Fibroblast of lung (primary cell): ENCODE measurements around the gene BEST4. TPM values are rescaled to one million over a fixed set of nuclear protein-coding genes. Genes with fewer than 3 reads are reported as not detected.
A peak's percentile ranks its signal among the peaks of the same experiment; 100 is the strongest.

Experiments used
- DNase-seq, 2 donors: peaks; one replicate each; pipeline versions ENCODE4 v3.0.0 to v3.0.0-alpha.2; 2010; ENCODE audit warnings: low read depth in 2 of 2
- H2AFZ ChIP-seq: 2 replicates; pipeline ENCODE4 v1.5.1; 2012; ENCODE audit warnings: low read length, control low read depth, inconsistent platforms
- H3K27ac ChIP-seq: 2 replicates; pipeline ENCODE4 v1.5.1; 2011; ENCODE audit warnings: low read length, control low read depth; ENCODE audit not compliant: insufficient read depth
- H3K27me3 ChIP-seq: 2 replicates; pipeline ENCODE4 v1.5.1; 2011; ENCODE audit warnings: mild to moderate bottlenecking, low read length; ENCODE audit not compliant: control insufficient read depth, insufficient read depth
- H3K36me3 ChIP-seq: 2 replicates; pipeline ENCODE4 v1.5.1; 2011; ENCODE audit warnings: low read length; ENCODE audit not compliant: control insufficient read depth, insufficient read depth
- H3K4me1 ChIP-seq: 2 replicates; pipeline ENCODE4 v1.5.1; 2011; ENCODE audit warnings: low read length; ENCODE audit not compliant: control insufficient read depth, insufficient read depth; ENCODE audit errors: extremely low read depth
- H3K4me2 ChIP-seq: 2 replicates; pipeline ENCODE4 v1.5.1; 2011; ENCODE audit warnings: low read length, control low read depth; ENCODE audit not compliant: insufficient read depth; ENCODE audit errors: extremely low read depth
- H3K4me3 ChIP-seq, 4 experiments: fragments of 200-600 bp in 1 of 4; sonication (generic) in 1 of 4; replicated peaks in 1 of 4; 2 replicates each; pipeline ENCODE4 v1.5.1; 2011 to 2016; ENCODE audit warnings: low read length in 4 of 4, low read depth in 3 of 4, mild to moderate bottlenecking in 3 of 4, control low read depth in 2 of 4, inconsistent platforms in 1 of 4, mixed read lengths in 1 of 4; ENCODE audit not compliant: insufficient read depth in 1 of 4; ENCODE audit errors: control extremely low read depth in 1 of 4
- H3K79me2 ChIP-seq: 2 replicates; pipeline ENCODE4 v1.5.1; 2012; ENCODE audit warnings: mild to moderate bottlenecking, low read length, inconsistent platforms; ENCODE audit not compliant: control insufficient read depth, insufficient read depth
- H3K9ac ChIP-seq: 2 replicates; pipeline ENCODE4 v1.5.1; 2011; ENCODE audit warnings: mild to moderate bottlenecking, low read length, control low read depth; ENCODE audit not compliant: insufficient read depth
- H3K9me3 ChIP-seq: 2 replicates; pipeline ENCODE4 v1.5.1; 2012; ENCODE audit warnings: low read depth, low read length; ENCODE audit not compliant: control insufficient read depth, insufficient read depth
- H4K20me1 ChIP-seq: 2 replicates; pipeline ENCODE4 v1.5.1; 2011; ENCODE audit warnings: low read length; ENCODE audit not compliant: control insufficient read depth, insufficient read depth; ENCODE audit errors: extremely low read depth
- EZH2 ChIP-seq: IDR thresholded peaks from 2 replicates; pipeline ENCODE4 v1.5.1; 2012; ENCODE audit warnings: low read length, control low read depth, mild to moderate bottlenecking; ENCODE audit errors: missing control alignments
- polyA plus RNA-seq, 2 donors: library from polyadenylated mRNA; depleted of rRNA in 1 of 2; stranded (reverse) in 1 of 2; unstranded in 1 of 2; fragments of >200 nt; gene quantifications; 2 replicates each; pipeline ENCODE4 v1.2.1, GENCODE V29; 2011 to 2012; ENCODE audit warnings: missing spikeins in 1 of 2
- total RNA-seq: library from RNA; depleted of rRNA; stranded (reverse); fragments of >200 nt; gene quantifications from 2 replicates; pipeline ENCODE4 v1.2.1, GENCODE V29; 2014
- TF ChIP-seq, protein P1 (sequence below), 2 donors: IDR thresholded peaks in 1 of 2; conservative IDR thresholded peaks in 1 of 2; 1 replicate in 1 of 2; 2 replicates in 1 of 2; pipeline ENCODE4 v1.5.1; 2011 to 2012; ENCODE audit warnings: low read length in 2 of 2, control low read depth in 1 of 2, inconsistent platforms in 1 of 2, low read depth in 1 of 2, mild to moderate bottlenecking in 1 of 2

Gene BEST4
- total and polyA plus RNA-seq, 2 donors (not counting 1 experiment from before 2014, with no cell fraction given) = 0.10 to 0.17 TPM

DNA sequence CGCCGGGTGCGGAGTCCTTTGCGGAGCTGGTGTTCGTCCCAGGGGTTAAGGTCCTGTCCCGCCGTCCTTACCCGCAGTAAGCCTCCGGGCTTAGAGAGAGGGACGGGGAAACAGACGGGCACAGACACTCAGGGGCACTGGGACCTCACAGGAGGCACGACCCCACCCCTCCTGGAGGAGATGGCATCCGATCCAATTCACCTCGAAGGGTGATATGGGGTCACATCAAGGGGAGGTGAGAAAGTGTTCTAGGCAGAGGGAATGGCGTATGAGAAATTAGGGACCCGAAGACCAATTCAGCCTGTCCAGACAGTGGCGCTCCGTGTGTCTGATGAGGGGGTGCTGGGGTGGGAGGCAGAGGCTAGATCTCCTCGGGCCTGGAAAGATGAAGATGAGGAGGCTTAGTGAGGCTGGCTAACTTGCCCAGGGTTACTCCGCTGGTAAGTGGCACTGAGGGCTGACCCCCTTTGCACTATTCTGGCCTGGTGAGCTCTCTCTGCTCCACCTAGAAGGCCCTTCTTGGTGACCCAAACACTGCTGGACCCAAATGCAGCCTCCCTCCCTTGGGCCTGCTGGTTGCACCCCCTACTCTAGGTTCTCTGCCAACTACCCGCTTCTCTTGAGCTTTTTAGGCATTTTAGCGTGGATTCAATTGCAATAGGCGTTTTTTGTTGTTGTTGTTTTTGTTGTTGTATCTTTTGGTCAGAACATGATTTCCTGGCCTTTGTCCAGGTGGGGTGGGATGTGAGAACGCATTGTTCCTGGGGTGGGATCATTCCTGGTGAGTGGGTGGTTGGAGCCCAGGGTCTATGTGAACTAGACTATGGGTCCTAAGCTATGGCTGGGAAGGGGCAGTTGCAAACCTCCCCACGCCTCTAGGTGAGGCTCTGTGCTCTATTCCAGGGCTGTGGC is 32.6 kb upstream of the BEST4 start:
- TF ChIP-seq EZH2 = no peak
- TF ChIP-seq, protein P1, sequence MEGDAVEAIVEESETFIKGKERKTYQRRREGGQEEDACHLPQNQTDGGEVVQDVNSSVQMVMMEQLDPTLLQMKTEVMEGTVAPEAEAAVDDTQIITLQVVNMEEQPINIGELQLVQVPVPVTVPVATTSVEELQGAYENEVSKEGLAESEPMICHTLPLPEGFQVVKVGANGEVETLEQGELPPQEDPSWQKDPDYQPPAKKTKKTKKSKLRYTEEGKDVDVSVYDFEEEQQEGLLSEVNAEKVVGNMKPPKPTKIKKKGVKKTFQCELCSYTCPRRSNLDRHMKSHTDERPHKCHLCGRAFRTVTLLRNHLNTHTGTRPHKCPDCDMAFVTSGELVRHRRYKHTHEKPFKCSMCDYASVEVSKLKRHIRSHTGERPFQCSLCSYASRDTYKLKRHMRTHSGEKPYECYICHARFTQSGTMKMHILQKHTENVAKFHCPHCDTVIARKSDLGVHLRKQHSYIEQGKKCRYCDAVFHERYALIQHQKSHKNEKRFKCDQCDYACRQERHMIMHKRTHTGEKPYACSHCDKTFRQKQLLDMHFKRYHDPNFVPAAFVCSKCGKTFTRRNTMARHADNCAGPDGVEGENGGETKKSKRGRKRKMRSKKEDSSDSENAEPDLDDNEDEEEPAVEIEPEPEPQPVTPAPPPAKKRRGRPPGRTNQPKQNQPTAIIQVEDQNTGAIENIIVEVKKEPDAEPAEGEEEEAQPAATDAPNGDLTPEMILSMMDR (conservative IDR thresholded peaks at IDR 0.05 in 1 of 2, IDR thresholded peaks at IDR 0.05 in 1 of 2; ENCODE audit: low read depth in 1 of 2, low read length in 2 of 2) = no peak
- Histone ChIP-seq H3K79me2 (no peaks in the 10 kb centered on the region), H3K27me3 (no peaks in the 10 kb centered on the region), H3K4me1 (peaks cover 3% of the 10 kb centered on the region), H4K20me1 (no peaks in the 10 kb centered on the region), H3K9me3 (no peaks in the 10 kb centered on the region), H3K4me2 (peak overlapping the region; percentile 99), H3K9ac (peak overlapping the region; percentile 97), H2AFZ (peak overlapping the region; percentile 99), H3K27ac (peak overlapping the region; percentile 100), H3K36me3 (no peaks in the 10 kb centered on the region), H3K4me3 (peak overlapping the region; percentile 30 to 63 (median 58))
- DNase-seq = no peak

DNA sequence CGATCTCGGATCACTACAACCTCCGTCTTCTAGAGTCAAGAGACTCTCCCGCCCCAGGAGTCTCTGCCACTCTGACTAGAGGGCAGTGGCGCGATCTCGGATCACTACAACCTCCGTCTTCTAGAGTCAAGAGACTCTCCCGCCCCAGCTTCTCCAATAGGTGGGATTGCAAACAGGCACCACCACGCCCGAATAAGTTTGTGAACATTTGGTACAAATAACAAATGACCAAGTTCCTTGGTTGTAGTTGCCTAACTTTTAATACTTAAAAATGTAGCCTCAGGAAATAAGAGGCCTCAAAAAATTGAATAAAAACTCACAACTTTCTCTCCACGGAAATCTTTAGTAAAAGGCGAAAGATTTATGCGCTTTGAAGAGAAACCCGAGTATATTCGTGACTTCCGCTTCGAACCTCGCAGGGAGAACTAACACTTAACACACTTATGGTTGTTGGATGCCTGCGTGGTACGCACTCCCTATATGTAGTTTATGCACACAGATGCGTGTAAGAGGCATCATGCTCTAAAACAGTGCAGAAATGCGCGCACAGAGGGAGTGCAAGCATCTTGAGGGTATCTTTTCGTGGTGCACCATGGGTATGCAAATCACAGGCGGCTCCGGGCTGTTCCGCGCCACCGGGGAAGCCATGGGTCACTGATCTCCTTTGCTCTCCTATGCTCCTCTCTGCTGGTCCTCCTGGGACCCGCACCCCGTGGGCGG is 31.8 kb upstream of the BEST4 start:
- Histone ChIP-seq H2AFZ (peak overlapping the region; percentile 99), H3K9me3 (no peaks in the 10 kb centered on the region), H3K36me3 (peaks cover 1% of the 10 kb centered on the region), H4K20me1 (no peaks in the 10 kb centered on the region), H3K27ac (peak overlapping the region; percentile 100), H3K4me2 (peak overlapping the region; percentile 99), H3K4me3 (peak overlapping the region; percentile 30 to 66 (median 58)), H3K9ac (peak overlapping the region; percentile 97), H3K4me1 (peaks cover 7% of the 10 kb centered on the region), H3K79me2 (no peaks in the 10 kb centered on the region), H3K27me3 (no peaks in the 10 kb centered on the region)
- DNase-seq = peak; percentile 96 to 97
- TF ChIP-seq, protein P1 (conservative IDR thresholded peaks at IDR 0.05 in 1 of 2, IDR thresholded peaks at IDR 0.05 in 1 of 2; ENCODE audit: low read depth in 1 of 2, low read length in 2 of 2) = no peak

DNA sequence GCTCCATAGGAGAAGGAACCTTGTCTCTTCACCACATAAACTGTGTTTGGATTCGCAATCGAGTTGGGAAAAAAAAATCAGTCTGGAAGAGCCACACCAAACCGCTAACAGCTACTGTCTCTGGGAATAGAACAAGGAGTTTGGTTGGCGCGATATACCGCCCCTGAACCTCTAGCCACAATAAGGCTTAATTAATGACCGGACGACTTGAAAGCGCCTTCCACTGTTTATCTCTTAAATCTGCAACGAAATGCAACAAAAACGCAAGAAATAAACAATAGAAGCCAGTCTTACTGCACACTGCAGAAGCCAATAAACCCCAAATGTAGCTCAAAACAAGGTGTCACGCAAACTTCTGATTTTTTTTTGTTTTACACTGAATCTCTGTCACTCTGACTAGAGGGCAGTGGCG is 31.2 kb upstream of the BEST4 start:
- no peaks in the 10 kb centered on the region for H3K9me3 ChIP-seq
- H3K4me3 ChIP-seq = peak overlapping the region in 2 of 4 experiments; percentile 63 to 66
- H3K27ac ChIP-seq = peak overlapping the region; percentile 100
- DNase-seq = no peak
- peaks cover 1% of the 10 kb centered on the region for H3K36me3 ChIP-seq
- peak overlapping the region; percentile 4 for H3K9ac ChIP-seq
- H3K79me2 ChIP-seq = no peaks in the 10 kb centered on the region
- no peak overlapping the region for H2AFZ ChIP-seq
- H3K4me1 ChIP-seq = peaks cover 7% of the 10 kb centered on the region
- H3K27me3 ChIP-seq = no peaks in the 10 kb centered on the region
- TF ChIP-seq, protein P1 (conservative IDR thresholded peaks at IDR 0.05 in 1 of 2, IDR thresholded peaks at IDR 0.05 in 1 of 2; ENCODE audit: low read depth in 1 of 2, low read length in 2 of 2) = no peak
- no peak for TF ChIP-seq EZH2
- peak overlapping the region; percentile 6 for H3K4me2 ChIP-seq
- H4K20me1 ChIP-seq = no peaks in the 10 kb centered on the region
